HEK293 (cell line): ENCODE results near the gene NTN4.

Source experiments
- CTCF ChIA-PET: fragments of 350-600 bp; formaldehyde crosslinking; extraction: SDS; loops from one replicate; lab custom pipeline; 2021; ENCODE audit warnings: antibody characterized with exemption; lab: Yijun Ruan, JAX
- POLR2A ChIA-PET: fragments of 300-600 bp; formaldehyde crosslinking; extraction: SDS; loops from one replicate; lab custom pipeline; 2020; ENCODE audit warnings: antibody characterized with exemption, inconsistent platforms; lab: Yijun Ruan, JAX
- H3K27ac ChIP-seq: fragments of 200-500 bp; sonication (Bioruptor generic); 2 replicates; pipeline ENCODE4 v1.5.1; 2014; ENCODE audit warnings: low read depth, low read length, control low read depth, inconsistent platforms; ENCODE audit errors: extremely low read depth
- H3K36me3 ChIP-seq, 2 experiments: fragments of 200-500 bp in 1 of 2; sonication (Bioruptor generic) in 1 of 2; 1 replicate in 1 of 2; 2 replicates in 1 of 2; pipeline ENCODE4 v1.5.1; 2014 to 2017; ENCODE audit warnings: inconsistent platforms in 2 of 2, low read length in 2 of 2; ENCODE audit not compliant: control insufficient read depth in 2 of 2, insufficient read depth in 1 of 2
- H3K4me1 ChIP-seq: fragments of 200-500 bp; sonication (Bioruptor generic); 2 replicates; pipeline ENCODE4 v1.5.1; 2014; ENCODE audit warnings: mild to moderate bottlenecking, low read length, inconsistent platforms; ENCODE audit not compliant: control insufficient read depth, insufficient read depth
- H3K4me3 ChIP-seq: 2 replicates; pipeline ENCODE4 v1.5.1; 2011; ENCODE audit warnings: low read depth, mild to moderate bottlenecking, control low read depth, low read length, moderate library complexity
- H3K9me3 ChIP-seq: fragments of 200-500 bp; sonication (Bioruptor generic); 2 replicates; pipeline ENCODE4 v1.5.1; 2014; ENCODE audit warnings: low read depth, low read length, inconsistent platforms; ENCODE audit not compliant: control insufficient read depth, insufficient read depth
- SP2 ChIP-seq: fragments of 450-650 bp; formaldehyde crosslinking; IDR thresholded peaks from 2 replicates; pipeline ENCODE4 v1.5.1; 2016; ENCODE audit warnings: missing biosample characterization, missing genetic modification characterization
- TRIM28 ChIP-seq: IDR thresholded peaks from 2 replicates; pipeline ENCODE4 v1.6.1; 2011; ENCODE audit warnings: low read length, control low read depth, borderline replicate concordance
- YY1 ChIP-seq: fragments of 450-650 bp; formaldehyde crosslinking; IDR thresholded peaks from 2 replicates; pipeline ENCODE4 v1.5.1; 2018; ENCODE audit warnings: missing biosample characterization, missing genetic modification characterization
- ZBTB7A ChIP-seq: fragments of 450-650 bp; formaldehyde crosslinking; IDR thresholded peaks from 2 replicates; pipeline ENCODE4 v1.5.1; 2016; ENCODE audit warnings: low read depth, missing biosample characterization, missing genetic modification characterization
- ZNF174 ChIP-seq: fragments of 450-650 bp; formaldehyde crosslinking; IDR thresholded peaks from 2 replicates; pipeline ENCODE4 v1.5.0; 2017; ENCODE audit warnings: missing biosample characterization, mild to moderate bottlenecking, missing genetic modification characterization
- ZNF362 ChIP-seq: fragments of 450-650 bp; formaldehyde crosslinking; IDR thresholded peaks from 2 replicates; pipeline ENCODE4 v1.5.1; 2016; ENCODE audit warnings: missing biosample characterization, missing genetic modification characterization
- ZNF433 ChIP-seq: fragments of 450-650 bp; formaldehyde crosslinking; IDR thresholded peaks from 2 replicates; pipeline ENCODE4 v1.5.1; 2016; ENCODE audit warnings: missing biosample characterization, missing genetic modification characterization, low read depth
- ZNF518A ChIP-seq: fragments of 450-650 bp; formaldehyde crosslinking; conservative IDR thresholded peaks from 2 replicates; pipeline ENCODE4 v1.5.1; 2016; ENCODE audit warnings: low read depth, missing biosample characterization, missing genetic modification characterization
- ZNF777 ChIP-seq: fragments of 450-650 bp; formaldehyde crosslinking; IDR thresholded peaks from 2 replicates; pipeline ENCODE4 v1.5.1; 2017; ENCODE audit warnings: missing biosample characterization, missing genetic modification characterization, borderline replicate concordance
- ZSCAN18 ChIP-seq: fragments of 450-650 bp; formaldehyde crosslinking; IDR thresholded peaks from 2 replicates; pipeline ENCODE4 v1.5.1; 2016; ENCODE audit warnings: missing biosample characterization, missing genetic modification characterization
- TF ChIP-seq, protein P1 (sequence below): fragments of 450-650 bp; formaldehyde crosslinking; IDR thresholded peaks from 2 replicates; pipeline ENCODE4 v1.5.1; 2016; ENCODE audit warnings: missing biosample characterization, missing genetic modification characterization
- TF ChIP-seq, protein P2 (sequence below): fragments of 450-650 bp; formaldehyde crosslinking; IDR thresholded peaks from 2 replicates; pipeline ENCODE4 v1.5.1; 2016; ENCODE audit warnings: missing biosample characterization, missing genetic modification characterization
- TF ChIP-seq, protein P3 (sequence below): fragments of 450-650 bp; formaldehyde crosslinking; IDR thresholded peaks from 2 replicates; pipeline ENCODE4 v1.5.1; 2016; ENCODE audit warnings: missing biosample characterization, missing genetic modification characterization
- TF ChIP-seq, protein P4 (sequence below): fragments of 450-650 bp; formaldehyde crosslinking; IDR thresholded peaks from 2 replicates; pipeline ENCODE4 v1.5.1; 2017; ENCODE audit warnings: missing biosample characterization, missing genetic modification characterization

The NTN4 gene

GRCh38 chr12:95790917-95791849 is 619 bp upstream of the NTN4 start (continued):
- TF ChIP-seq ZSCAN18 (tag by site-specific recombination) (no peak), ZNF433 (tag by site-specific recombination) (no peak)
- TF ChIP-seq, protein P1, sequence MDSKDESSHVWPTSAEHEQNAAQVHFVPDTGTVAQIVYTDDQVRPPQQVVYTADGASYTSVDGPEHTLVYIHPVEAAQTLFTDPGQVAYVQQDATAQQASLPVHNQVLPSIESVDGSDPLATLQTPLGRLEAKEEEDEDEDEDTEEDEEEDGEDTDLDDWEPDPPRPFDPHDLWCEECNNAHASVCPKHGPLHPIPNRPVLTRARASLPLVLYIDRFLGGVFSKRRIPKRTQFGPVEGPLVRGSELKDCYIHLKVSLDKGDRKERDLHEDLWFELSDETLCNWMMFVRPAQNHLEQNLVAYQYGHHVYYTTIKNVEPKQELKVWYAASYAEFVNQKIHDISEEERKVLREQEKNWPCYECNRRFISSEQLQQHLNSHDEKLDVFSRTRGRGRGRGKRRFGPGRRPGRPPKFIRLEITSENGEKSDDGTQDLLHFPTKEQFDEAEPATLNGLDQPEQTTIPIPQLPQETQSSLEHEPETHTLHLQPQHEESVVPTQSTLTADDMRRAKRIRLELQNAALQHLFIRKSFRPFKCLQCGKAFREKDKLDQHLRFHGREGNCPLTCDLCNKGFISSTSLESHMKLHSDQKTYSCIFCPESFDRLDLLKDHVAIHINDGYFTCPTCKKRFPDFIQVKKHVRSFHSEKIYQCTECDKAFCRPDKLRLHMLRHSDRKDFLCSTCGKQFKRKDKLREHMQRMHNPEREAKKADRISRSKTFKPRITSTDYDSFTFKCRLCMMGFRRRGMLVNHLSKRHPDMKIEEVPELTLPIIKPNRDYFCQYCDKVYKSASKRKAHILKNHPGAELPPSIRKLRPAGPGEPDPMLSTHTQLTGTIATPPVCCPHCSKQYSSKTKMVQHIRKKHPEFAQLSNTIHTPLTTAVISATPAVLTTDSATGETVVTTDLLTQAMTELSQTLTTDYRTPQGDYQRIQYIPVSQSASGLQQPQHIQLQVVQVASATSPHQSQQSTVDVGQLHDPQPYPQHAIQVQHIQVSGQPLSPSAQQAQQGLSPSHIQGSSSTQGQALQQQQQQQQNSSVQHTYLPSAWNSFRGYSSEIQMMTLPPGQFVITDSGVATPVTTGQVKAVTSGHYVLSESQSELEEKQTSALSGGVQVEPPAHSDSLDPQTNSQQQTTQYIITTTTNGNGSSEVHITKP (tag by site-specific recombination), result peak; percentile 70; the same call in 1 of the 2 replicates

- H3K36me3 ChIP-seq, result peaks cover 0 to 3% of the 10 kb centered on the region in 2 experiments; a peak in 2 of 3 replicates
- H3K27ac ChIP-seq, result peak overlapping the region; percentile 76; the same call in 1 of the 2 replicates
- CTCF ChIA-PET, result interaction anchor here (1.0 to 1.4 kb wide), 2 partner anchors 21 to 57 kb away, joined by 4 read pairs; no protein-coding TSS in a partner anchor
- H3K4me3 ChIP-seq, result peak overlapping the region; percentile 70
- POLR2A ChIA-PET, result no interaction called here
- H3K9me3 ChIP-seq, result no peaks in the 10 kb centered on the region
- H3K4me1 ChIP-seq, result peaks cover 14% of the 10 kb centered on the region
- TF ChIP-seq YY1 (tag by site-specific recombination), result no peak
- no peak for TF ChIP-seq ZNF777 (tag by site-specific recombination)
- TF ChIP-seq, protein P2, sequence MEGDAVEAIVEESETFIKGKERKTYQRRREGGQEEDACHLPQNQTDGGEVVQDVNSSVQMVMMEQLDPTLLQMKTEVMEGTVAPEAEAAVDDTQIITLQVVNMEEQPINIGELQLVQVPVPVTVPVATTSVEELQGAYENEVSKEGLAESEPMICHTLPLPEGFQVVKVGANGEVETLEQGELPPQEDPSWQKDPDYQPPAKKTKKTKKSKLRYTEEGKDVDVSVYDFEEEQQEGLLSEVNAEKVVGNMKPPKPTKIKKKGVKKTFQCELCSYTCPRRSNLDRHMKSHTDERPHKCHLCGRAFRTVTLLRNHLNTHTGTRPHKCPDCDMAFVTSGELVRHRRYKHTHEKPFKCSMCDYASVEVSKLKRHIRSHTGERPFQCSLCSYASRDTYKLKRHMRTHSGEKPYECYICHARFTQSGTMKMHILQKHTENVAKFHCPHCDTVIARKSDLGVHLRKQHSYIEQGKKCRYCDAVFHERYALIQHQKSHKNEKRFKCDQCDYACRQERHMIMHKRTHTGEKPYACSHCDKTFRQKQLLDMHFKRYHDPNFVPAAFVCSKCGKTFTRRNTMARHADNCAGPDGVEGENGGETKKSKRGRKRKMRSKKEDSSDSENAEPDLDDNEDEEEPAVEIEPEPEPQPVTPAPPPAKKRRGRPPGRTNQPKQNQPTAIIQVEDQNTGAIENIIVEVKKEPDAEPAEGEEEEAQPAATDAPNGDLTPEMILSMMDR, result peak; percentile 61
- TF ChIP-seq, protein P3, sequence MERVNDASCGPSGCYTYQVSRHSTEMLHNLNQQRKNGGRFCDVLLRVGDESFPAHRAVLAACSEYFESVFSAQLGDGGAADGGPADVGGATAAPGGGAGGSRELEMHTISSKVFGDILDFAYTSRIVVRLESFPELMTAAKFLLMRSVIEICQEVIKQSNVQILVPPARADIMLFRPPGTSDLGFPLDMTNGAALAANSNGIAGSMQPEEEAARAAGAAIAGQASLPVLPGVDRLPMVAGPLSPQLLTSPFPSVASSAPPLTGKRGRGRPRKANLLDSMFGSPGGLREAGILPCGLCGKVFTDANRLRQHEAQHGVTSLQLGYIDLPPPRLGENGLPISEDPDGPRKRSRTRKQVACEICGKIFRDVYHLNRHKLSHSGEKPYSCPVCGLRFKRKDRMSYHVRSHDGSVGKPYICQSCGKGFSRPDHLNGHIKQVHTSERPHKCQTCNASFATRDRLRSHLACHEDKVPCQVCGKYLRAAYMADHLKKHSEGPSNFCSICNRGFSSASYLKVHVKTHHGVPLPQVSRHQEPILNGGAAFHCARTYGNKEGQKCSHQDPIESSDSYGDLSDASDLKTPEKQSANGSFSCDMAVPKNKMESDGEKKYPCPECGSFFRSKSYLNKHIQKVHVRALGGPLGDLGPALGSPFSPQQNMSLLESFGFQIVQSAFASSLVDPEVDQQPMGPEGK (tag by site-specific recombination), result no peak
- no peak for TF ChIP-seq ZNF362 (tag by site-specific recombination)
- TF ChIP-seq ZNF518A (tag by site-specific recombination), result no peak
- no peak for TF ChIP-seq SP2 (tag by site-specific recombination)
- TF ChIP-seq, protein P4, sequence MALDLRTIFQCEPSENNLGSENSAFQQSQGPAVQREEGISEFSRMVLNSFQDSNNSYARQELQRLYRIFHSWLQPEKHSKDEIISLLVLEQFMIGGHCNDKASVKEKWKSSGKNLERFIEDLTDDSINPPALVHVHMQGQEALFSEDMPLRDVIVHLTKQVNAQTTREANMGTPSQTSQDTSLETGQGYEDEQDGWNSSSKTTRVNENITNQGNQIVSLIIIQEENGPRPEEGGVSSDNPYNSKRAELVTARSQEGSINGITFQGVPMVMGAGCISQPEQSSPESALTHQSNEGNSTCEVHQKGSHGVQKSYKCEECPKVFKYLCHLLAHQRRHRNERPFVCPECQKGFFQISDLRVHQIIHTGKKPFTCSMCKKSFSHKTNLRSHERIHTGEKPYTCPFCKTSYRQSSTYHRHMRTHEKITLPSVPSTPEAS (tag by site-specific recombination), result no peak; the same call in 1 of the 2 replicates
- TF ChIP-seq ZBTB7A (tag by site-specific recombination), result no peak
- no peak for TF ChIP-seq TRIM28
- TF ChIP-seq ZNF174 (tag by site-specific recombination), result no peak
Observed at GRCh38 chr12:95789126-95790032, 1.2 kb downstream of the NTN4 start.
